Neural progenitor cell (in vitro differentiated cells): ENCODE data around the gene TMEM131L. TPM values are rescaled to one million over a fixed set of nuclear protein-coding genes. Genes with fewer than 3 reads are reported as not detected.

ENCODE experiments used
- DNase-seq: peaks from one replicate; pipeline ENCODE4 v3.0.0-alpha.2; 2016; ENCODE audit warnings: low spot score
- H2AFZ ChIP-seq: fragments of 200-600 bp; sonication (generic); replicated peaks from 2 replicates; pipeline ENCODE4 v1.6.1; 2016; ENCODE audit warnings: antibody characterized with exemption
- H3F3A ChIP-seq: fragments of 200-600 bp; sonication (generic); 2 replicates; pipeline ENCODE4 v1.6.1; 2016; ENCODE audit warnings: antibody characterized with exemption, low read depth
- H3K27ac ChIP-seq: fragments of 200-600 bp; sonication (generic); 2 replicates; pipeline ENCODE4 v1.5.1; 2016; ENCODE audit warnings: mild to moderate bottlenecking
- H3K27me3 ChIP-seq: fragments of 200-600 bp; sonication (generic); 2 replicates; pipeline ENCODE4 v1.6.1; 2016; ENCODE audit warnings: mild to moderate bottlenecking, moderate library complexity
- H3K36me3 ChIP-seq: fragments of 200-600 bp; sonication (generic); 2 replicates; pipeline ENCODE4 v1.5.1; 2016
- H3K4me1 ChIP-seq: fragments of 200-600 bp; sonication (generic); 2 replicates; pipeline ENCODE4 v1.6.1; 2016; ENCODE audit warnings: mixed run types
- H3K4me2 ChIP-seq: fragments of 200-600 bp; sonication (generic); 2 replicates; pipeline ENCODE4 v1.6.1; 2016
- H3K4me3 ChIP-seq: fragments of 200-600 bp; sonication (generic); 2 replicates; pipeline ENCODE4 v1.5.1; 2016
- H3K79me2 ChIP-seq: fragments of 200-600 bp; sonication (generic); 2 replicates; pipeline ENCODE4 v1.6.1; 2016; ENCODE audit warnings: low read depth
- H3K9ac ChIP-seq: fragments of 200-600 bp; sonication (generic); 2 replicates; pipeline ENCODE4 v1.6.1; 2016
- H3K9me3 ChIP-seq: fragments of 200-600 bp; sonication (generic); 2 replicates; pipeline ENCODE4 v1.5.1; 2016; ENCODE audit warnings: low read depth
- H4K20me1 ChIP-seq: fragments of 200-600 bp; sonication (generic); 2 replicates; pipeline ENCODE4 v1.6.1; 2016; ENCODE audit warnings: low read depth
- H3K27ac Mint-ChIP-seq: 3 replicates; pipeline ENCODE4 v1.8.0; 2021; ENCODE audit warnings: mixed read lengths
- H3K27me3 Mint-ChIP-seq: 2 replicates; pipeline ENCODE4 v1.8.0; 2022; ENCODE audit warnings: low read depth, mild to moderate bottlenecking, inconsistent platforms, moderate library complexity, mixed read lengths; ENCODE audit not compliant: insufficient read depth
- H3K36me3 Mint-ChIP-seq: 3 replicates; pipeline ENCODE4 v1.8.0; 2021; ENCODE audit warnings: mixed read lengths
- H3K4me1 Mint-ChIP-seq: 3 replicates; pipeline ENCODE4 v1.8.0; 2021; ENCODE audit warnings: mixed read lengths
- H3K4me3 Mint-ChIP-seq: 3 replicates; pipeline ENCODE4 v1.8.0; 2021; ENCODE audit warnings: mild to moderate bottlenecking, moderate library complexity, mixed read lengths
- H3K9me3 Mint-ChIP-seq: 3 replicates; pipeline ENCODE4 v1.8.0; 2020; ENCODE audit warnings: mixed read lengths
- EZH2 ChIP-seq: fragments of 200-600 bp; sonication (generic); IDR thresholded peaks from 2 replicates; pipeline ENCODE4 v1.6.1; 2017; ENCODE audit warnings: antibody characterized with exemption, mild to moderate bottlenecking, moderate library complexity
- EZH2phosphoT487 ChIP-seq: fragments of 200-600 bp; sonication (generic); IDR thresholded peaks from 2 replicates; pipeline ENCODE4 v1.6.1; 2017; ENCODE audit warnings: antibody characterized with exemption
- total RNA-seq: library from RNA; depleted of rRNA; stranded (reverse); fragments of >200 nt; gene quantifications from 2 replicates; pipeline ENCODE4 v1.2.3, GENCODE V29; 2015; ENCODE audit warnings: low replicate concordance
- TF ChIP-seq, protein P1 (sequence below): fragments of 200-600 bp; sonication (generic); IDR thresholded peaks from 2 replicates; pipeline ENCODE4 v1.5.1; 2017; ENCODE audit warnings: antibody characterized with exemption, mild to moderate bottlenecking

Gene TMEM131L
- total RNA-seq, 1 donor from 2014 or later = 14.8 TPM

DNA sequence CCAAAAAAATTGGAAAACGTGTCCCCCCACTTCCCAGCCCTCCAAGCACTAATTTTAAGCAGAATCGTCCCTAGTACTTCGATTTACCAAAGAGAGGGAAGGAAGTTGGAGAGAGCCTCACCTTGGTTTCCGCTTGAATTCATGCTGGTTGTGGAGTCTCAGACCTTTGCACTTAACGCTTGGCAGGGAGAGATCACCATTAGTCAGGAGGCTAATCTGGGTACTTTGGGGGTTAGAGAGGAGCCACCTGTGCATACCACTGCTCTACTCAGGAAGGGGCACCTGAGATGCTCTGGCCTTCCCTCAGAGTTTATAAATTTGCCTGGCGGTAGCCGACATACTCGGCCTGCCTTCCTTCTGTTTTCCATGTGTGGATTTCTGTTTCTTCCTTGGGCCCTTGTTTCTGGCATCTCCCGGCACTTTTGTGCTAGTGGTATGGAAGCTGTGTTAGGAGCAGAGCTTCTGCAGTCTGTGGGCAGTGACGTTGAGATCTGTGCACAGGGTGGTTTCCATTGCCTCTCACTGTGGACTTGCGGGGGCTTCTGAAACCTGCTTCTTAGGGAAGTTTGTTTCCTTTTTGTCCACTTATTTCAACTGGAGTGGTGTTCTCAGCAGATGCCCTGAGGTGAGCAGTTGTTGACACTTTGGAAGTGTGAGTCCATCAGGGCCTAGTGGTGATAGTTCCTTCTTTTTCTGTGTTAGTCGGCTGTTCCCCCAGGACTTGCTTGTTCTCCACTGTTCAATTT is 104.2 kb downstream of the TMEM131L start:
- TF ChIP-seq, protein P1, sequence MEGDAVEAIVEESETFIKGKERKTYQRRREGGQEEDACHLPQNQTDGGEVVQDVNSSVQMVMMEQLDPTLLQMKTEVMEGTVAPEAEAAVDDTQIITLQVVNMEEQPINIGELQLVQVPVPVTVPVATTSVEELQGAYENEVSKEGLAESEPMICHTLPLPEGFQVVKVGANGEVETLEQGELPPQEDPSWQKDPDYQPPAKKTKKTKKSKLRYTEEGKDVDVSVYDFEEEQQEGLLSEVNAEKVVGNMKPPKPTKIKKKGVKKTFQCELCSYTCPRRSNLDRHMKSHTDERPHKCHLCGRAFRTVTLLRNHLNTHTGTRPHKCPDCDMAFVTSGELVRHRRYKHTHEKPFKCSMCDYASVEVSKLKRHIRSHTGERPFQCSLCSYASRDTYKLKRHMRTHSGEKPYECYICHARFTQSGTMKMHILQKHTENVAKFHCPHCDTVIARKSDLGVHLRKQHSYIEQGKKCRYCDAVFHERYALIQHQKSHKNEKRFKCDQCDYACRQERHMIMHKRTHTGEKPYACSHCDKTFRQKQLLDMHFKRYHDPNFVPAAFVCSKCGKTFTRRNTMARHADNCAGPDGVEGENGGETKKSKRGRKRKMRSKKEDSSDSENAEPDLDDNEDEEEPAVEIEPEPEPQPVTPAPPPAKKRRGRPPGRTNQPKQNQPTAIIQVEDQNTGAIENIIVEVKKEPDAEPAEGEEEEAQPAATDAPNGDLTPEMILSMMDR = no peak
- TF ChIP-seq EZH2phosphoT487 (no peak), EZH2 (no peak)
- no peaks in the 10 kb centered on the region for H3K9me3 ChIP-seq
- no peak overlapping the region for H3K27ac ChIP-seq
- Mint-ChIP-seq H3K9me3 (no peaks in the 10 kb centered on the region), H3K27ac (no peak overlapping the region), H3K4me1 (peaks cover 5% of the 10 kb centered on the region), H3K27me3 (peaks cover 3% of the 10 kb centered on the region), H3K4me3 (no peak overlapping the region), H3K36me3 (peaks cover 4% of the 10 kb centered on the region)
- H3K4me3 ChIP-seq = no peak overlapping the region
- H4K20me1 ChIP-seq = no peaks in the 10 kb centered on the region
- no peaks in the 10 kb centered on the region for H3K79me2 ChIP-seq
- no peak overlapping the region for H2AFZ ChIP-seq
- peaks cover 6% of the 10 kb centered on the region for H3K4me1 ChIP-seq
- H3K27me3 ChIP-seq = no peaks in the 10 kb centered on the region
- no peaks in the 10 kb centered on the region for H3K36me3 ChIP-seq
- H3K4me2 ChIP-seq = no peak overlapping the region
- H3F3A ChIP-seq = no peaks in the 10 kb centered on the region
- H3K9ac ChIP-seq = no peak overlapping the region
- DNase-seq = no peak

DNA sequence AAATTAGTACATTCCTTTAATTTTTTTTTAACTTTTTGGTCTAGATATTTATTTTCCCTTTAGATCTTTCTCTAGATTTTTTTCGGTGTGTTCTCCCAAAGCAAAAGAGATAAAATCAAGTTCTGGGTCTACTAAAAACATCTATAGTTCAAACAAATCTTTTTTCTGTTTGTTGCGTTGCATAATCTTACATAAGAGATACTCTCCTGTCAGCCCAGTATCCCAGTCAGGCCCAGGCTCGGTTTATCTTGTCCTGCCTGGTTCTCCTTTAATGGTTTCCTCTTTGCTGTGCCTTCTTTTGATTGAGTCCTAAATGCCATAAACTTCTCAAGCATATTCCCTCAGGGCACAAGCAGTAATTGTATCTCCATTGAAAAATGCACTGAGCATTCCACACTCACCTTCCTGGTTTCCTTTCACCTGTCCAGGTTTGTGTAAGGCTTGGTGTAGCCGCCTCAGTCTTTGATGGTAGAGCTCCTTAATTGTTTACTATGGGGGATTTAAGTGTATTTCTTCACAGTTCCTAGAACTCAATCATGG is 104.9 kb downstream of the TMEM131L start:
- H3K27ac Mint-ChIP-seq = no peak overlapping the region
- no peak overlapping the region for H3K27ac ChIP-seq
- no peak for DNase-seq
- H2AFZ ChIP-seq = no peak overlapping the region
- no peak overlapping the region for H3K4me3 ChIP-seq
- no peaks in the 10 kb centered on the region for H3F3A ChIP-seq
- H3K4me1 ChIP-seq = peaks cover 6% of the 10 kb centered on the region
- H3K4me2 ChIP-seq = no peak overlapping the region
- peaks cover 4% of the 10 kb centered on the region for H3K36me3 Mint-ChIP-seq
- TF ChIP-seq EZH2phosphoT487 = no peak
- TF ChIP-seq, protein P1 = no peak
- no peak for TF ChIP-seq EZH2
- no peaks in the 10 kb centered on the region for H4K20me1 ChIP-seq
- H3K27me3 Mint-ChIP-seq = peaks cover 3% of the 10 kb centered on the region
- H3K9ac ChIP-seq = no peak overlapping the region
- no peak overlapping the region for H3K4me3 Mint-ChIP-seq
- H3K9me3 Mint-ChIP-seq = no peaks in the 10 kb centered on the region
- no peaks in the 10 kb centered on the region for H3K36me3 ChIP-seq
- H3K4me1 Mint-ChIP-seq = peaks cover 6% of the 10 kb centered on the region
- no peaks in the 10 kb centered on the region for H3K79me2 ChIP-seq
- H3K27me3 ChIP-seq = no peaks in the 10 kb centered on the region
- no peaks in the 10 kb centered on the region for H3K9me3 ChIP-seq

DNA sequence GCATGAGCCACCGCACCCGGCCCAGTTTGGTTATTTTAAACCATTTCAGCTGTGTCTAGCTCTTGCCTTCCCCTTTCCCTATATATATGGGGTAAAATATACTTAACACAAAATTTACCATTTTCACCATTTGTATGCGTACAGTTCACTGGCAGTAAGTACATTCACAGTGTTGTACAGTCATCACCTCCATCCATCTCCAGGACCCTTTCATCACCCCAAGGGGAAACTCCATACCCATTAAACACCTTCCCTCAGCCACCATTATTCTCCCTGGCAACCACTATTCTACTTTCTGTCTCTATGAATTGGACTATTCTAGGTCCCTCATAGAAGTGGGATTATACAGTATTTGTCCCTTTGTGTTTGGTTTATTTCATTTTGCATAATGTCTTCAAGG is 106.4 kb downstream of the TMEM131L start:
- Mint-ChIP-seq H3K36me3 (peaks cover 2% of the 10 kb centered on the region), H3K4me3 (no peak overlapping the region), H3K27ac (no peak overlapping the region), H3K27me3 (peaks cover 3% of the 10 kb centered on the region), H3K4me1 (peaks cover 10% of the 10 kb centered on the region), H3K9me3 (no peaks in the 10 kb centered on the region)
- H3K9me3 ChIP-seq = no peaks in the 10 kb centered on the region
- H3K4me1 ChIP-seq = peaks cover 6% of the 10 kb centered on the region
- DNase-seq = no peak
- H3K27ac ChIP-seq = no peak overlapping the region
- H3K4me2 ChIP-seq = no peak overlapping the region
- no peaks in the 10 kb centered on the region for H3F3A ChIP-seq
- H3K36me3 ChIP-seq = no peaks in the 10 kb centered on the region
- H4K20me1 ChIP-seq = no peaks in the 10 kb centered on the region
- TF ChIP-seq EZH2 (no peak), EZH2phosphoT487 (no peak)
- TF ChIP-seq, protein P1 = no peak
- no peak overlapping the region for H2AFZ ChIP-seq
- no peak overlapping the region for H3K9ac ChIP-seq
- no peaks in the 10 kb centered on the region for H3K79me2 ChIP-seq
- H3K4me3 ChIP-seq = no peak overlapping the region
- no peaks in the 10 kb centered on the region for H3K27me3 ChIP-seq
